HG03064 (cell line): ENCODE data around the gene BTN1A1.

Source experiments
- ATAC-seq: cut with Tn5 transposase; IDR thresholded peaks from one replicate; pipeline ENCODE4 v1.9.1; 2021; ENCODE audit warnings: low read depth; ENCODE audit not compliant: unreplicated experiment

Gene BTN1A1

DNA sequence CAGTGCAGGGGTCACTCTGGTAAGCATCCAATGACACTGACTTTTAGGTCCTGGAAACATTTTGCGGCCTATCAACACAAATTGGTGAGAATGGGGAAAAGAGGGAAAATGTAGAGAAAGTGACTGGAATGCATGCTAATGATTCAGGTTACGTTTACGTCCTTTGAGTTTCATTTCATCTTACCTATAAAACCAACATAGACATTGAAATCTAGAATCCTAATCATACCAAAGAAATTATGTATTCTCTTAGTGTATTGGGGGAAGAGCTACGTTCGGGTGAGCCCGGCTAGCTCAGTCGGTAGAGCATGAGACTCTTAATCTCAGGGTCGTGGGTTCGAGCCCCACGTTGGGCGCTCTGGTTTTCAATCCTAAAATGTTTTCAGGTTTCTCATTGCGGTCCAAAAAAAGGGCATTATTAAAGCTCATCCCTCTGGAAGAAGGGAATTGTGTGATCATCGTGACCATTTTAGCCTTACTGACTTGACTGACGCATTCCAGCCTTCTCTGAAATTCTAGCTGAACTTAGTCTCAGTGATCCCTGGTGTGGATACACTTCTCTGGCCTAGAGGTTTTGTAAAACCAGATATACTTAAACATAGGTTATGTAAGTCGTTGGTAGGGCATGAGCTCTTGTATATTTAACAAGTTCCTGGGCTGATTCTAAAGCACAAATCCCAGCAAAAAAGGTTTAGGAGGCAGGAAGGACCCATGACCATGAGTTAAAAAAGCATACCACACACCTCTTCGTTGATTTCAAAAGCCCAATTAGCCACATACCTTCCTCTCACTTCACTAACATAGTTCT lies 56.4 kb downstream of the BTN1A1 start:
- no peak for ATAC-seq
